PC-3 (cell line): Measurements from ENCODE around the gene NEXN.

Source experiments
- CTCF ChIP-seq: fragments of 300-600 bp; sonication (generic); conservative IDR thresholded peaks from 2 replicates; pipeline ENCODE4 v1.5.1; 2017; ENCODE audit warnings: antibody characterized with exemption, low read depth, mild to moderate bottlenecking, low read length
- EZH2 ChIP-seq: fragments of 300-600 bp; sonication (generic); IDR thresholded peaks from one replicate; pipeline ENCODE4 v1.6.1; 2017; ENCODE audit warnings: antibody characterized with exemption, mild to moderate bottlenecking, low read length; ENCODE audit not compliant: unreplicated experiment
- EZH2phosphoT487 ChIP-seq: fragments of 300-600 bp; sonication (generic); IDR thresholded peaks from 2 replicates; pipeline ENCODE4 v1.6.1; 2018; ENCODE audit warnings: mild to moderate bottlenecking, antibody characterized with exemption, low read length, borderline replicate concordance

- TF ChIP-seq CTCF (no peak), EZH2 (no peak), EZH2phosphoT487 (no peak)
These were observed 38.3 kb upstream of the NEXN start for GRCh38 chr1:77850082-77850481.
